Kidney (tissue), 14 donors: ENCODE data around the gene ABHD14A. TPM values are rescaled to one million over a fixed set of nuclear protein-coding genes. Genes with fewer than 3 reads are reported as not detected.
"Not testable (repeated sequence)": the region's sequence is repeated elsewhere in the genome, so short reads cannot be mapped to it uniquely, and the experiment has no call there.

ENCODE experiments used
- DNase-seq, 5 donors: peaks; one replicate each; pipeline ENCODE4 v3.0.0-alpha.2; 2013 to 2020
- FAIRE-seq: peaks from 2 replicates; lab custom pipeline; 2012; peaks lifted over from hg19 to GRCh38; lab: Jason Lieb, UNC
- H3K27ac ChIP-seq, 2 donors: one replicate each; pipeline ENCODE4 v1.7.0; 2013; ENCODE audit warnings: low read depth in 2 of 2, low read length in 2 of 2, inconsistent platforms in 1 of 2
- H3K27me3 ChIP-seq: one replicate; pipeline ENCODE4 v1.7.1; 2013; ENCODE audit warnings: low read length, inconsistent platforms; ENCODE audit not compliant: control insufficient read depth, insufficient read depth
- H3K36me3 ChIP-seq, 3 donors: one replicate each; pipeline versions ENCODE4 v1.7.0 to v1.7.1; 2013; ENCODE audit warnings: low read length in 3 of 3, control low read depth in 1 of 3, inconsistent platforms in 1 of 3; ENCODE audit not compliant: insufficient read depth in 3 of 3, control insufficient read depth in 2 of 3
- H3K4me1 ChIP-seq, 3 donors: one replicate each; pipeline versions ENCODE4 v1.7.0 to v1.7.1; 2013; ENCODE audit warnings: low read length in 3 of 3, inconsistent platforms in 1 of 3, low read depth in 1 of 3; ENCODE audit not compliant: control insufficient read depth in 2 of 3, insufficient read depth in 2 of 3
- H3K4me3 ChIP-seq, 3 donors: one replicate each; pipeline versions ENCODE4 v1.7.0 to v1.8.1; 2013; ENCODE audit warnings: low read length in 3 of 3, control low read depth in 1 of 3, inconsistent platforms in 1 of 3
- H3K9ac ChIP-seq, 3 donors: one replicate each; pipeline versions ENCODE4 v1.7.0 to v1.7.1; 2013; ENCODE audit warnings: low read length in 3 of 3, control low read depth in 1 of 3, inconsistent platforms in 1 of 3
- H3K9me3 ChIP-seq, 3 donors: one replicate each; pipeline versions ENCODE4 v1.7.0 to v1.7.1; 2013; ENCODE audit warnings: low read length in 3 of 3, control low read depth in 1 of 3, inconsistent platforms in 1 of 3; ENCODE audit not compliant: control insufficient read depth in 2 of 3, insufficient read depth in 1 of 3
- intact Hi-C: fragments of 100-400 bp; cut with DNase I; formaldehyde crosslinking; loops from one replicate; pipeline ENCODE4 v1.11.1; 2022
- polyA plus RNA-seq: library from polyadenylated mRNA; stranded (reverse); fragments of 350-450 nt; fragmentation: Illumina TruSeq; extraction: RNeasy Lipid Tissue Mini Kit (QIAGEN cat#74804); gene quantifications from one replicate; pipeline ENCODE4 v1.2.3, GENCODE V29; 2014; ENCODE audit warnings: low read depth, low replicate concordance; ENCODE audit not compliant: insufficient read depth
- total RNA-seq: library from RNA; stranded (reverse); fragmentation: NEBNext Ultra II Directional; extraction: Animal tissue kit (Norgen Biotek cat#: 25700); gene quantifications from one replicate; pipeline ENCODE4 v1.2.1, GENCODE V29; 2021
- TF ChIP-seq, protein P1 (sequence below): IDR thresholded peaks from 3 replicates; pipeline ENCODE4 v1.5.1; 2012; ENCODE audit warnings: mild to moderate bottlenecking, moderate library complexity, borderline replicate concordance; ENCODE audit not compliant: insufficient read depth; ENCODE audit errors: extremely low read depth
- donor health status: control.
- donor health status: control.
- donor health status: control.
- donor health status: control.
- donor health status: control.
- donor health status: DM: yes; HTN: yes; CAD: no.
- donor health status: Normal renal cell carcinoma (clear cell type).

Gene ABHD14A
- total and polyA plus RNA-seq, 2 donors from 2014 or later, result 20.7 to 50.5 TPM

DNA sequence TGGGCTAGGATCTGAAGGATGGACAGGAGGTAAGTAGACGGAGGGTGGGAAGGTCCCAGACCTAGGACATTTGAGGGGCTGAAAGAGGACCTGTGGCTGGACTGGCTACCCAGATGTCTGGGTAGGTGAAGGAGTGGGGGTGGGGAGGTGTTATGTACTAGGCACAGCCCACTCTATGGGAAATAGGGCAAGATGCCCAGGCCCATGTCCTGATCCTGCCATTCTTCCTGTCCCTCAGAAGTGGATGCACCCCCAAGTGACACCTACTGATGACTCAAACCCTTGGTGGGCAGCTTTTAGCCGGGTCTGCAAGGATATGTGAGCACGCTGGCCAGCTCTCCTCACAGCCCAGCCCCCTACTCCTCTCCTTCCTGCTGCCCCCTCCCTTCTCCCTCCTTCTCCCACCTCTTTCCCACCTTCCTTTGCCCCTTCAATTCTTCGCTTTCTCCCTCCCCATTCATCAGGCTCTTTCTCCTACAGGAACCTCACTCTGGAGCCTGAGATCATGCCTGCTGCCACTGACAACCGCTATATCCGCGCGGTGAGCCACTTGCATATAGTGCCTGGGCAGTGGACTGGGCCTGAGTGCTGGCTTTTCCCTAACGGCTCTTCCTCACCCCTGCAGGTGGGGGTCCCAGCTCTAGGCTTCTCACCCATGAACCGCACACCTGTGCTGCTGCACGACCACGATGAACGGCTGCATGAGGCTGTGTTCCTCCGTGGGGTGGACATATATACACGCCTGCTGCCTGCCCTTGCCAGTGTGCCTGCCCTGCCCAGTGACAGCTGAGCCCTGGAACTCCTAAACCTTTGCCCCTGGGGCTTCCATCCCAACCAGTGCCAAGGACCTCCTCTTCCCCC lies 13.7 kb downstream of the ABHD14A start:
- intact Hi-C loops, result no loop called here
- no peak for FAIRE-seq
- no peak overlapping the region for H3K9ac ChIP-seq

GRCh38 chr3:51990501-51990971 lies 15.7 kb downstream of the ABHD14A start:
- FAIRE-seq, H3K27ac ChIP-seq, H3K27me3 ChIP-seq, H3K9ac ChIP-seq, DNase-seq, H3K9me3 ChIP-seq, intact Hi-C loops, H3K4me3 ChIP-seq: not testable (repeated sequence)
- peaks cover 8 to 18% (median 8%) of the 10 kb centered on the region in 3 donors for H3K36me3 ChIP-seq
- H3K4me1 ChIP-seq, result peaks cover 3 to 24% (median 8%) of the 10 kb centered on the region in 3 donors

More for the DNA sequence above, 13.7 kb downstream of the ABHD14A start:
- no peak overlapping the region for H3K27ac ChIP-seq
- no peaks in the 10 kb centered on the region for H3K27me3 ChIP-seq
- H3K36me3 ChIP-seq, result peaks cover 0 to 8% (median 2%) of the 10 kb centered on the region in 3 donors
- DNase-seq, result no peak
- no peaks in the 10 kb centered on the region for H3K9me3 ChIP-seq
- peaks cover 0 to 16% (median 2%) of the 10 kb centered on the region in 3 donors for H3K4me1 ChIP-seq
- TF ChIP-seq, protein P1, sequence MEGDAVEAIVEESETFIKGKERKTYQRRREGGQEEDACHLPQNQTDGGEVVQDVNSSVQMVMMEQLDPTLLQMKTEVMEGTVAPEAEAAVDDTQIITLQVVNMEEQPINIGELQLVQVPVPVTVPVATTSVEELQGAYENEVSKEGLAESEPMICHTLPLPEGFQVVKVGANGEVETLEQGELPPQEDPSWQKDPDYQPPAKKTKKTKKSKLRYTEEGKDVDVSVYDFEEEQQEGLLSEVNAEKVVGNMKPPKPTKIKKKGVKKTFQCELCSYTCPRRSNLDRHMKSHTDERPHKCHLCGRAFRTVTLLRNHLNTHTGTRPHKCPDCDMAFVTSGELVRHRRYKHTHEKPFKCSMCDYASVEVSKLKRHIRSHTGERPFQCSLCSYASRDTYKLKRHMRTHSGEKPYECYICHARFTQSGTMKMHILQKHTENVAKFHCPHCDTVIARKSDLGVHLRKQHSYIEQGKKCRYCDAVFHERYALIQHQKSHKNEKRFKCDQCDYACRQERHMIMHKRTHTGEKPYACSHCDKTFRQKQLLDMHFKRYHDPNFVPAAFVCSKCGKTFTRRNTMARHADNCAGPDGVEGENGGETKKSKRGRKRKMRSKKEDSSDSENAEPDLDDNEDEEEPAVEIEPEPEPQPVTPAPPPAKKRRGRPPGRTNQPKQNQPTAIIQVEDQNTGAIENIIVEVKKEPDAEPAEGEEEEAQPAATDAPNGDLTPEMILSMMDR, result no peak
- H3K4me3 ChIP-seq, result no peak overlapping the region

- no peak overlapping the region for H3K27ac ChIP-seq
- H3K9me3 ChIP-seq, result no peaks in the 10 kb centered on the region
- no peaks in the 10 kb centered on the region for H3K27me3 ChIP-seq
- FAIRE-seq, result no peak
- intact Hi-C loops, result no loop called here
- peak overlapping the region in 1 of 3 donors; percentile 26 for H3K9ac ChIP-seq
- peaks cover 8 to 18% (median 8%) of the 10 kb centered on the region in 3 donors for H3K36me3 ChIP-seq
- no peak overlapping the region for H3K4me3 ChIP-seq
- peaks cover 3 to 18% (median 8%) of the 10 kb centered on the region in 3 donors for H3K4me1 ChIP-seq
- DNase-seq, result no peak
- TF ChIP-seq, protein P1, result no peak
Measured at GRCh38 chr3:51992017-51992682, 17.3 kb downstream of the ABHD14A start.

GRCh38 chr3:51993657-51994056 lies 18.8 kb downstream of the ABHD14A start:
- H3K27ac ChIP-seq, H3K9me3 ChIP-seq, H3K4me3 ChIP-seq, intact Hi-C loops, FAIRE-seq, DNase-seq, H3K27me3 ChIP-seq, H3K9ac ChIP-seq: not testable (repeated sequence)
- H3K4me1 ChIP-seq, result peaks cover 3 to 16% (median 8%) of the 10 kb centered on the region in 3 donors
- H3K36me3 ChIP-seq, result peaks cover 8 to 15% (median 8%) of the 10 kb centered on the region in 3 donors
